MM.1S (cell line): ENCODE results near the gene TCTA.

ENCODE experiments used
- DNase-seq: peaks from one replicate; pipeline ENCODE4 v3.0.0-alpha.2; 2015
- H2AFZ ChIP-seq: fragments of 300-600 bp; sonication (generic); 2 replicates; pipeline ENCODE4 v1.6.0; 2016; ENCODE audit warnings: antibody characterized with exemption, low read length
- H3F3A ChIP-seq: fragments of 300-600 bp; sonication (generic); 2 replicates; pipeline ENCODE4 v1.6.1; 2016; ENCODE audit warnings: mild to moderate bottlenecking, antibody characterized with exemption, low read length, moderate library complexity, mixed read lengths; ENCODE audit not compliant: insufficient read depth
- H3K27ac ChIP-seq: fragments of 300-600 bp; sonication (generic); 2 replicates; pipeline ENCODE4 v1.5.1; 2016; ENCODE audit warnings: mild to moderate bottlenecking, low read length
- H3K27me3 ChIP-seq: fragments of 300-600 bp; sonication (generic); replicated peaks from 2 replicates; pipeline ENCODE4 v1.6.0; 2016; ENCODE audit warnings: low read length; ENCODE audit not compliant: insufficient read depth
- H3K36me3 ChIP-seq: fragments of 300-600 bp; sonication (generic); replicated peaks from 2 replicates; pipeline ENCODE4 v1.6.1; 2016; ENCODE audit warnings: mild to moderate bottlenecking, low read length, mixed read lengths; ENCODE audit not compliant: insufficient read depth
- H3K4me1 ChIP-seq: fragments of 300-600 bp; sonication (generic); 2 replicates; pipeline ENCODE4 v1.6.1; 2016; ENCODE audit warnings: low read length, mixed read lengths
- H3K4me2 ChIP-seq: fragments of 300-600 bp; sonication (generic); 2 replicates; pipeline ENCODE4 v1.6.0; 2016; ENCODE audit warnings: low read depth, low read length
- H3K4me3 ChIP-seq: fragments of 300-600 bp; sonication (generic); 2 replicates; pipeline ENCODE4 v1.5.1; 2016; ENCODE audit warnings: low read length, mixed read lengths
- H3K79me2 ChIP-seq: fragments of 300-600 bp; sonication (generic); 2 replicates; pipeline ENCODE4 v1.6.1; 2016; ENCODE audit warnings: mixed run types, low read length, mixed read lengths
- H3K9ac ChIP-seq: fragments of 300-600 bp; sonication (generic); 2 replicates; pipeline ENCODE4 v1.6.1; 2016; ENCODE audit warnings: low read length, mixed read lengths
- H3K9me2 ChIP-seq: fragments of 300-600 bp; sonication (generic); replicated peaks from 2 replicates; pipeline ENCODE4 v1.6.1; 2016; ENCODE audit warnings: mild to moderate bottlenecking, low read length, mixed read lengths; ENCODE audit not compliant: insufficient read depth
- H3K9me3 ChIP-seq: fragments of 300-600 bp; sonication (generic); replicated peaks from 2 replicates; pipeline ENCODE4 v1.6.1; 2016; ENCODE audit warnings: mild to moderate bottlenecking, low read length, mixed read lengths; ENCODE audit not compliant: insufficient read depth
- H4K20me1 ChIP-seq: fragments of 300-600 bp; sonication (generic); 2 replicates; pipeline ENCODE4 v1.6.1; 2016; ENCODE audit warnings: mild to moderate bottlenecking, low read length, moderate library complexity, mixed read lengths; ENCODE audit not compliant: insufficient read depth
- CTCF ChIP-seq: fragments of 300-600 bp; sonication (generic); IDR thresholded peaks from 2 replicates; pipeline ENCODE4 v1.5.1; 2016; ENCODE audit warnings: antibody characterized with exemption, low read length, mixed read lengths
- EZH2 ChIP-seq: fragments of 300-600 bp; sonication (generic); optimal IDR thresholded peaks from 2 replicates; pipeline ENCODE3; 2017; ENCODE audit warnings: low read depth, mild to moderate bottlenecking, antibody characterized with exemption, low read length, mixed read lengths
- EZH2phosphoT487 ChIP-seq: fragments of 300-600 bp; sonication (generic); IDR thresholded peaks from 2 replicates; pipeline ENCODE4 v1.6.1; 2018; ENCODE audit warnings: antibody characterized with exemption, low read length

Gene TCTA

GRCh38 chr3:49413338-49413734, 1.1 kb downstream of the TCTA start:
- Histone ChIP-seq H3F3A (peaks cover 23% of the 10 kb centered on the region), H3K79me2 (peaks cover 60% of the 10 kb centered on the region), H3K9me3 (no peaks in the 10 kb centered on the region), H3K9me2 (no peaks in the 10 kb centered on the region), H3K9ac (peak overlapping the region; percentile 94), H2AFZ (no peak overlapping the region), H4K20me1 (peaks cover 19% of the 10 kb centered on the region), H3K27ac (peak overlapping the region; percentile 70; the same call in 1 of the 2 replicates), H3K4me1 (peaks cover 50% of the 10 kb centered on the region), H3K36me3 (no peaks in the 10 kb centered on the region), H3K4me3 (peak overlapping the region; percentile 86), H3K4me2 (peak overlapping the region; percentile 99), H3K27me3 (no peaks in the 10 kb centered on the region)
- TF ChIP-seq EZH2 (no peak), CTCF (no peak), EZH2phosphoT487 (no peak)
- no peak for DNase-seq

GRCh38 chr3:49414753-49415152, 2.5 kb downstream of the TCTA start:
- Histone ChIP-seq H2AFZ (no peak overlapping the region), H3K27me3 (no peaks in the 10 kb centered on the region), H4K20me1 (peaks cover 9% of the 10 kb centered on the region; the same call in 1 of the 2 replicates), H3K36me3 (no peaks in the 10 kb centered on the region), H3K4me1 (peaks cover 45% of the 10 kb centered on the region), H3K27ac (peak overlapping the region; percentile 83; the same call in 1 of the 2 replicates), H3F3A (peaks cover 23% of the 10 kb centered on the region), H3K4me3 (no peak overlapping the region), H3K9ac (no peak overlapping the region), H3K4me2 (no peak overlapping the region), H3K9me2 (no peaks in the 10 kb centered on the region), H3K9me3 (no peaks in the 10 kb centered on the region), H3K79me2 (peaks cover 46% of the 10 kb centered on the region)
- DNase-seq = peak; percentile 11
- TF ChIP-seq EZH2phosphoT487 = no peak
- TF ChIP-seq EZH2 = no peak
- TF ChIP-seq CTCF = no peak

- H3K4me1 ChIP-seq = peaks cover 39% of the 10 kb centered on the region
- DNase-seq = peak; percentile 76
- peaks cover 33% of the 10 kb centered on the region for H3K79me2 ChIP-seq
- peak overlapping the region; percentile 29; the same call in 1 of the 2 replicates for H3K9ac ChIP-seq
- H3F3A ChIP-seq = peaks cover 23% of the 10 kb centered on the region
- H3K9me2 ChIP-seq = no peaks in the 10 kb centered on the region
- no peak for TF ChIP-seq EZH2phosphoT487
- no peak for TF ChIP-seq CTCF
- TF ChIP-seq EZH2 = no peak
- peak overlapping the region; percentile 38 for H3K4me2 ChIP-seq
- no peaks in the 10 kb centered on the region for H3K27me3 ChIP-seq
- no peaks in the 10 kb centered on the region for H3K9me3 ChIP-seq
- peak overlapping the region; percentile 83 for H3K27ac ChIP-seq
- no peaks in the 10 kb centered on the region for H4K20me1 ChIP-seq
- H3K4me3 ChIP-seq = no peak overlapping the region
- H2AFZ ChIP-seq = no peak overlapping the region
- no peaks in the 10 kb centered on the region for H3K36me3 ChIP-seq
These were observed 3.8 kb downstream of the TCTA start for GRCh38 chr3:49415931-49416601.
